HG02970 (cell line): ENCODE measurements around the gene NANOS2.
"Not testable (repeated sequence)": the region's sequence is repeated elsewhere in the genome, so short reads cannot be mapped to it uniquely, and the experiment has no call there.

Source experiments
- ATAC-seq: cut with Tn5 transposase; IDR thresholded peaks from one replicate; pipeline ENCODE4 v1.9.1; 2021; ENCODE audit warnings: mild to moderate bottlenecking, moderate library complexity, moderate number of reproducible peaks; ENCODE audit not compliant: unreplicated experiment, low FRiP score

Gene NANOS2

GRCh38 chr19:45897261-45897812 is 17.2 kb downstream of the NANOS2 start:
- no peak for ATAC-seq

GRCh38 chr19:45895983-45896599 is 18.5 kb downstream of the NANOS2 start:
- ATAC-seq: not testable (repeated sequence)

GRCh38 chr19:45895519-45895972 is 19.0 kb downstream of the NANOS2 start:
- no peak for ATAC-seq

GRCh38 chr19:45890877-45891276 is 23.7 kb downstream of the NANOS2 start:
- ATAC-seq: no peak

GRCh38 chr19:45889210-45889885 is 25.2 kb downstream of the NANOS2 start:
- ATAC-seq: no peak

- ATAC-seq: no peak
These were observed 27.3 kb downstream of the NANOS2 start for GRCh38 chr19:45887200-45887710.

- ATAC-seq: peak; percentile 53
These were observed 28.0 kb downstream of the NANOS2 start for GRCh38 chr19:45886427-45887199.

GRCh38 chr19:45885556-45886426 is 28.8 kb downstream of the NANOS2 start, which contains the start of gene IRF2BP1:
TSS of gene IRF2BP1 (minus strand) at chr19:45886141. CDS start at chr19:45885774, 367 bp downstream.
- peak; percentile 42 for ATAC-seq

- no peak for ATAC-seq
These were observed 29.7 kb downstream of the NANOS2 start for GRCh38 chr19:45884682-45885555.

- ATAC-seq: no peak
These were observed 30.5 kb downstream of the NANOS2 start for GRCh38 chr19:45883881-45884681.

GRCh38 chr19:45883586-45883880 is 31.0 kb downstream of the NANOS2 start:
- no peak for ATAC-seq

- ATAC-seq: no peak
These were observed 31.7 kb downstream of the NANOS2 start for GRCh38 chr19:45882652-45883585.

- ATAC-seq: no peak
These were observed 32.6 kb downstream of the NANOS2 start for GRCh38 chr19:45881909-45882528.

- ATAC-seq: no peak
These were observed 33.3 kb downstream of the NANOS2 start for GRCh38 chr19:45881082-45881908.

- ATAC-seq: no peak
These were observed 34.6 kb downstream of the NANOS2 start for GRCh38 chr19:45879971-45880370.

- no peak for ATAC-seq
These were observed 35.5 kb downstream of the NANOS2 start for GRCh38 chr19:45879055-45879454.
